HG03378 (cell line): Measurements from ENCODE around the gene RAB40C.

Experiments
- ATAC-seq: cut with Tn5 transposase; IDR thresholded peaks from one replicate; pipeline ENCODE4 v1.9.1; 2021; ENCODE audit warnings: mild to moderate bottlenecking, moderate library complexity; ENCODE audit not compliant: unreplicated experiment

RAB40C gene

GRCh38 chr16:629185-629832 lies 39.4 kb downstream of the RAB40C start:
- ATAC-seq = no peak

DNA sequence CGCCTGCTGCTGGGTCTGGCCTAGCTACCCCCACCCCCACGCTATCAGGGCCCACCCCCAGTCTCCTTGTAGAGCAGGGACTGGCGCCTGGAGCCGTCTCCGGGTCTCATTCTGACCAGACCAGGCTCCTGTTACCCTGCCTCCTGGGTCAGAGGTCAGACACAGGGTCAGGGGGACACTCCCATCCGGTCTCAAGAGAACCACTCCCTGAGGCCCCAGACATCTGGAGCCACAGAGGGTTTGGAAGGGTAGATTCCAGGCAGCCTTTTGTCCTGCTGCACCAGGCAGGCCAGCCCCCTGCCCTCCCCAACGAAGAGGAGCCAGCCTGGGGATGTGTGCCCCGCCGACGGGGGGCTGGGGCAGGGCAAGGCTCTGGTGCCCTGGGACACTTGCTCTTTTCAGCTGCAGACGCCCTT lies 40.0 kb downstream of the RAB40C start:
- ATAC-seq = no peak

DNA sequence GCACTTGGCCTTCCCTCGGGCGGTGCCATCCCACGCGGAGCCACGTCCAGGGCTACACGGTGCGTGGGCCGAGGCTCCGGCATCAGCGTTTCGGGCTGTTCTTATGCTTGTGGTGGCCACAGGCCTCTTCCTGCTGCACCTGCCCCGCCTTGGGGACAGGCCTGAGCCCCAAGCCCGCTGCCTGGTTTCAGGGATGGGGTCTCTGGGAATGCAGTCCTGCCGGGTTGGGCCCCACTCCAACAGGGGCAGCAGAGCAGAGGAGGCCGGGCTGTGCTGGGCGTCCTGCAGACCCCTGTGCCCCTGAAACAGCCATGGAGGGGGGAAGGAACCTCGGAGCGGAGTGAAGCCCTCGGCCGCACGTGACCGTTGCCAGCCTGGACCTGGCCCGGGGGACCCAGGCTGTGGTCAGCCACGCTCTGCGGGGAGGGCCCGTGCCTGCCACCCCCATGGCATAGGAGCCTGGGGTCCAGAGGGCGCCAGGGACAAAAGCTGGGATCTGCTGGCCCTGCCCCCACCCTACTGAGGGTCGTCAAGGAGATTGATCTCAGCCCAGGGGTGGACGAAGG lies 40.5 kb downstream of the RAB40C start:
- ATAC-seq = no peak

GRCh38 chr16:630815-631405 lies 41.0 kb downstream of the RAB40C start, which contains the start of gene WFIKKN1:
WFIKKN1 (plus strand) TSS chr16:630985; CDS start chr16:631254, 269 bp downstream.
- ATAC-seq = no peak

DNA sequence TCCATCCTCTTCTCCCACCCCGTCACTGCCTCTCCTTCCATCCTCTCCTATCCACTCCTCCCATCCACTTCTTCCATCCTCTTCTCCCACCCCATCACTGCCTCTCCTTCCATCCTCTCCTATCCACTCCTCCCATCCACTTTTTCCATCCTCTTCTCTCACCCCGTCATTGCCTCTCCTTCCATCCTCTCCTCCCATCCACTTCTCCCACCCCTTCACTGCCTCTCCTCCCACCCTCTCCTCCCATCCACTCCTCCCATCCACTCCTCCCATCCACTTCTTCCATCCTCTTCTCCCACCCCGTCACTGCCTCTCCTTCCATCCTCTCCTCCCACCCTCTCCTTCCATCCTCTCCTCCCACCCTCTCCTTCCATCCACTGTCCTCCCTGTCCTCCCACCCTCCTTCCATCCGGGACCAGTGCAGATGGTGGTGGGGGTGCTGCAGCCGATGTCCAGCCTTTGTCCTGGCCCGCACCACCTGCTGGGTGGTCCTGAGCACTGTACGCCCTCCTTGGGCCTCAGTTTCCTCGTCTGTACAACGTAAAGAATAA lies 42.0 kb downstream of the RAB40C start:
- ATAC-seq = no peak

DNA sequence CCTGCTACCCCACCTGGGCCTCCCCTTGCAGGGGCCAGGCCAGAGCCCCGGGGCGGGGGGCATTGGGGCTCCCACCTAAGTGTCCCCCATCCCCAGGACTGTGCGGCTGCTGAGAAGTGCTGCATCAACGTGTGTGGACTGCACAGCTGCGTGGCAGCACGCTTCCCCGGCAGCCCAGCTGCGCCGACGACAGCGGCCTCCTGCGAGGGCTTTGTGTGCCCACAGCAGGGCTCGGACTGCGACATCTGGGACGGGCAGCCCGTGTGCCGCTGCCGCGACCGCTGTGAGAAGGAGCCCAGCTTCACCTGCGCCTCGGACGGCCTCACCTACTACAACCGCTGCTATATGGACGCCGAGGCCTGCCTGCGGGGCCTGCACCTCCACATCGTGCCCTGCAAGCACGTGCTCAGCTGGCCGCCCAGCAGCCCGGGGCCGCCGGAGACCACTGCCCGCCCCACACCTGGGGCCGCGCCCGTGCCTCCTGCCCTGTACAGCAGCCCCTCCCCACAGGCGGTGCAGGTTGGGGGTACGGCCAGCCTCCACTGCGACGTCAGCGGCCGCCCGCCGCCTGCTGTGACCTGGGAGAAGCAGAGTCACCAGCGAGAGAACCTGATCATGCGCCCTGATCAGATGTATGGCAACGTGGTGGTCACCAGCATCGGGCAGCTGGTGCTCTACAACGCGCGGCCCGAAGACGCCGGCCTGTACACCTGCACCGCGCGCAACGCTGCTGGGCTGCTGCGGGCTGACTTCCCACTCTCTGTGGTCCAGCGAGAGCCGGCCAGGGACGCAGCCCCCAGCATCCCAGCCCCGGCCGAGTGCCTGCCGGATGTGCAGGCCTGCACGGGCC lies 42.8 kb downstream of the RAB40C start:
- ATAC-seq = no peak

DNA sequence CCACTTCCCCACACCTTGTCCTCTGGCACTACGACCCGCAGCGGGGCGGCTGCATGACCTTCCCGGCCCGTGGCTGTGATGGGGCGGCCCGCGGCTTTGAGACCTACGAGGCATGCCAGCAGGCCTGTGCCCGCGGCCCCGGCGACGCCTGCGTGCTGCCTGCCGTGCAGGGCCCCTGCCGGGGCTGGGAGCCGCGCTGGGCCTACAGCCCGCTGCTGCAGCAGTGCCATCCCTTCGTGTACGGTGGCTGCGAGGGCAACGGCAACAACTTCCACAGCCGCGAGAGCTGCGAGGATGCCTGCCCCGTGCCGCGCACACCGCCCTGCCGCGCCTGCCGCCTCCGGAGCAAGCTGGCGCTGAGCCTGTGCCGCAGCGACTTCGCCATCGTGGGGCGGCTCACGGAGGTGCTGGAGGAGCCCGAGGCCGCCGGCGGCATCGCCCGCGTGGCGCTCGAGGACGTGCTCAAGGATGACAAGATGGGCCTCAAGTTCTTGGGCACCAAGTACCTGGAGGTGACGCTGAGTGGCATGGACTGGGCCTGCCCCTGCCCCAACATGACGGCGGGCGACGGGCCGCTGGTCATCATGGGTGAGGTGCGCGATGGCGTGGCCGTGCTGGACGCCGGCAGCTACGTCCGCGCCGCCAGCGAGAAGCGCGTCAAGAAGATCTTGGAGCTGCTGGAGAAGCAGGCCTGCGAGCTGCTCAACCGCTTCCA lies 43.6 kb downstream of the RAB40C start:
- ATAC-seq = no peak

- no peak for ATAC-seq
Observed at GRCh38 chr16:634051-634670, 44.3 kb downstream of the RAB40C start.

- ATAC-seq = no peak
Observed at GRCh38 chr16:634996-635395, 45.1 kb downstream of the RAB40C start.

DNA sequence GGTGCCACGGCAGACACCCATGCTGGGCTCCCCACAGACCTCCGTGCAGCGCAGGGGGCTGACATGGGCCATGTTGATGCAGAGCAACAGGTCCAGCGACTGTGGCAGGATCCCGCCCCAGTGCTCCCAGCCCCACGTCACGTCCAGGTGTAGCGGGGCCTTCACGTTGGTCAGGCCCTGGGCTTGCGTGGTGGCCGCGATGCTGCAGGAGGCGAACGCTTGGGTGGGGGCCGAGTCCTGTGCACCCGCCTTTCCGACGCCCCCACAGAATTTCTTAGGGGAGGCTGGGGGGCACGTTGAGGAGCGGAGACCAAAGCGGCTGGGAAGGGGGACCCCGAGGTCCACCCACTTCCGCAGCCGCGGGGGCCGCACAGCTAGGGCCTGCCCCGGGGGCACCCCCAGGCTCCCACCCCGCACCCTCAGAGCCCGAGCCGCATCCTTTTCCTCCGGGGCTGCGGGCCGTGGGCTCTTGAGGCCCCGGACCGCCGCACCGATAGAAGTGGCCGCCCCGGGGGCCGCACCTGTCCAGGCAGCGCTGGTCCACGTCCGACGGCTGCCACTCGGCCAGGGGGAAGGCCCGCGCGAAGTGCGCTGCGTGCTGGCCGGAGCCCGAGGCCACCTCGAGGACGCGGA lies 45.8 kb downstream of the RAB40C start:
- ATAC-seq = peak; percentile 14

- peak; percentile 51 for ATAC-seq
Observed at GRCh38 chr16:636206-637080, 46.6 kb downstream of the RAB40C start, which contains the start of gene METTL26. METTL26 (minus strand) TSS chr16:636305; CDS start chr16:636290, 15 bp downstream.

- no peak for ATAC-seq
Observed at GRCh38 chr16:637081-638018, 47.5 kb downstream of the RAB40C start.

DNA sequence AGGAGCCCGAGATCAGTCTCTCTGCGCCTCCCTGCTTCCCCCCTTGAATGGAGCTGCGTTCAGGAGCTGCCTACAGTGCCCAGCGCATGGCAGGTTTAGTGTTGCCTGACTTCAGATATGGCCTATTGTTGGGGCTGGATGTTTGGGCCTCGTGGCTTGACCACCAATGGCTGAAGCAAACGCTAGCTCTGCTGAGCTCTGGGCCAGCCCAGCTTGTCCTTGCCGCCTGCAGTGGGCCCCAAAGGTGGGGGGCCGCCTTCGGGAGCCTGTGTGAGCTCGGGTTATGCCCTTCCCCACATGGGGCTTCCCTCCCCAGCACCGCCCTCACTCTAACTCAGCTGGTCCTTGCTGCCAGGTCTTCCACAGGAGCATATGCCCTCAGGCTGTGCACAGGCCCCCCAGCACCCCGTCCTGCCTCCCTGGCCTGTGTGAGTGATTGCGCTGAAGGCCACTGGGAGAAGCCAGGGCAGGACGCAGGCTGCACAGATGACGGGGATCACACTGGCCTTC lies 48.2 kb downstream of the RAB40C start:
- ATAC-seq = no peak

- ATAC-seq = no peak
Observed at GRCh38 chr16:638836-639235, 49.0 kb downstream of the RAB40C start.

DNA sequence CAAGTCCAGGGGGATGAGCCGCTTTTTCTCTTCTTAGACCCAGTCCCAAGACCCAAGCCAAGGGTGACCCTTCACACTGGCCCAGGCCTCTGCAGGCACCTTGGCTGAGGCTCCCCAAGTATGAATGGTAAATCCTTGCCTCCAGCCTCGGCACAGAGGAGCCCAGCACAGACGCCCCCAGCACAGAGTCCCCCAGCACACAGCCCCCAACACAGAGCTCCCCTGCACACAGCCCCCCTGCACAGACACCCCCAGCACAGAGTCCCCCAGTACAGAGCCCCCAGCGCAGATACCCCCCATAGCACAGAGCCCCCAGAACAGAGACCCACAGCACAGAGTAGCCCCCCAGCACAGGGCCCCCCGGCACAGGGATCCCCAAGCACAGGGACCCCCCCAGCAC lies 50.7 kb downstream of the RAB40C start:
- ATAC-seq = no peak

- no peak for ATAC-seq
Observed at GRCh38 chr16:641326-642188, 51.7 kb downstream of the RAB40C start, which contains the start of gene MCRIP2. MCRIP2 (plus strand) TSS chr16:641828; CDS start chr16:641992, 164 bp downstream.
